Measurements from ENCODE around the gene PGBD2. TPM values are rescaled to one million over a fixed set of nuclear protein-coding genes. Genes with fewer than 3 reads are reported as not detected.

PGBD2 gene
- total and polyA plus RNA-seq, 2 of the 4 experiments (the other 2 are of a cell fraction): 4.8 to 6.8 TPM

DNA sequence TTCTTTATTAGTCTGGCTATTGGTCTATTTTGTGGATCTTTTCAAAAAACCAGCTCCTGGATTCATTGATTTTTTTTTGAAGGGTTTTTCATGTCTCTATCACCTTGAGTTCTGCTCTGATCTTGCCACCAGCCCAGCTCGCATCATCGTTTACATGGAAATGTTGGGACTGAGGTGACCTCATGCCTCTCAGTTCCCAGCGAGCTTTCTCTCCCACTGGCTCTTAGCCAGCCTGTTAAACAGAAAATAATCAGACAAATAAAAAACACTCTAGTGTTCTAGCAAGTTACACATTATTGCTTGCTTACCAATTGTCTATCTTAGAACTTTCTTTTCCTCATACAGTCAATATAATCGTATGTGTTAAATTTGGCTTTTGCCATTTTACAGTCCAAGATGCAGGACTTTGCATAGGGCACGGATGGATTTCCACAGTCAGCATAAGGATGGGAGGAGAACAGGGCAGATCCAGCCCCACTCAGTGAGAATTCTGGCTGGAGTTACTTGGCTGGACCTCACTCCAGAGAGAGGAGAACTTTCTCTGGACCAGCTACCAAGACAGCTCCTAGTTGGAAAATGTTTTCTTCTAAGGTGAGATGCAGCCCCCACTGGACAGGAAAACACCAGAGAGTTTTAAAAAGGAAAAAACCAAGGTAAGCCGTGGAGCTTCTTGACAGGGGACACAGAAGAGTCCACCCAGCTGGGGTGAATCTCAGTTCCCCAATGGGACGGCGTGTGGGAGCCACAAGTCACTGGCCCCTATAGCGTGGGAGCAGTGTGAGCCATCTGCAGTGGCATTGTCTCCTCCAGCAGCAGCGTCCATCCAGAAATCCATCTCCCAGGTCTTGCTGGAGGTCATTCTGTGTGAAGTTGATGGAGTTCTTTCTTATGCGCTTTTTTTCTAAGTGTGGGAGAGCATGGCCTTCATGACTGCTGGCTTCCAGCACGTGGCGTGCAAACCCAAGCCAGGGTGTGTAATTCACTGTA lies 17.6 kb downstream of the PGBD2 start:
- in situ Hi-C loops (cut with MboI; ENCODE audit: low sequenced_read_pairs) (no loop called here), dilution Hi-C loops (cut with HindIII; ENCODE audit: low sequenced_read_pairs, unreplicated experiment) (no loop called here)
- CTCF ChIA-PET: interaction anchor here (1.4 kb wide), 1 partner anchor 17 kb away, joined by 3 read pairs; no protein-coding TSS in a partner anchor

More for the DNA sequence above, 17.6 kb downstream of the PGBD2 start:
- Histone ChIP-seq H3K18ac (ENCODE audit: low read depth, low read length) (no peak overlapping the region), H3K36me3 (ENCODE audit: control insufficient read depth, insufficient read depth, low read length) (peaks cover 2% of the 10 kb centered on the region; the same call in 1 of the 2 replicates), H4K5ac (ENCODE audit: low read depth, low read length) (no peak overlapping the region), H3K14ac (replicated peaks; ENCODE audit: low read depth, low read length) (no peak overlapping the region), H3K9me3 (ENCODE audit: control insufficient read depth, insufficient read depth, low read length) (no peaks in the 10 kb centered on the region), H2BK20ac (ENCODE audit: low read depth, low read length) (no peak overlapping the region), H3K23ac (ENCODE audit: low read depth, low read length) (no peak overlapping the region), H4K20me1 (ENCODE audit: insufficient read depth, low read length) (no peaks in the 10 kb centered on the region), H2BK120ac (ENCODE audit: low read depth, low read length) (no peak overlapping the region), H4K8ac (ENCODE audit: low read depth in 2 of 2, low read length in 2 of 2) (no peak overlapping the region), H2BK5ac (ENCODE audit: low read depth, low read length, poor library complexity, severe bottlenecking) (no peak overlapping the region), H3K79me1 (ENCODE audit: low read depth in 1 of 2, low read length in 2 of 2) (no peaks in the 10 kb centered on the region; a peak in 2 of 4 replicates), H4K91ac (ENCODE audit: insufficient read depth, low read depth, low read length) (no peak overlapping the region), H3K56ac (ENCODE audit: extremely low read depth, insufficient read depth, low read length) (no peak overlapping the region), H2BK15ac (ENCODE audit: low read depth, low read length) (no peak overlapping the region), H3K27me3 (ENCODE audit: control insufficient read depth, insufficient read depth, low read length) (no peaks in the 10 kb centered on the region), H3K9me1 (ENCODE audit: insufficient read depth, low read length) (peaks cover 3% of the 10 kb centered on the region; the same call in 1 of the 2 replicates), H2AK9ac (replicated peaks; ENCODE audit: low read depth, low read length, poor library complexity) (no peak overlapping the region), H3K9ac (ENCODE audit: low read depth, low read length) (no peak overlapping the region), H3K4me3 (ENCODE audit: insufficient read depth, low read depth, low read length) (no peak overlapping the region), H3K27ac (ENCODE audit: insufficient read depth, low read length) (no peak overlapping the region), H3K4me2 (ENCODE audit: low read depth, low read length) (no peak overlapping the region), H3K4ac (ENCODE audit: low read depth, low read length) (no peak overlapping the region), H2AFZ (replicated peaks; ENCODE audit: low read length, poor library complexity) (no peak overlapping the region), H2AK5ac (ENCODE audit: low read depth, low read length) (no peak overlapping the region), H3K4me1 (ENCODE audit: control insufficient read depth, insufficient read depth, low read length) (peaks cover 8% of the 10 kb centered on the region)
- WGBS, 2 experiments (ENCODE audit: extremely low coverage in 2 of 2, insufficient read length in 1 of 2): 83% methylated on average over 2 of the region's 13 CpGs; no CpG with 5 or more reads in 1 of the 2 experiments
- BruUV-seq (replicated peaks): no TSS peak
- no peak for ATAC-seq (ENCODE audit: low read depth)
- intact Hi-C loops (cut with micrococcal nuclease): no loop called here
- DNase-seq: peak; percentile 50
- POLR2A ChIA-PET (ENCODE audit: unreplicated experiment): no interaction called here
- TF ChIP-seq MAZ (IDR thresholded peaks at IDR 0.05; ENCODE audit: borderline replicate concordance, low read depth, low read length) (no peak), CTCF (conservative IDR thresholded peaks at IDR 0.05; ENCODE audit: low read depth, low read length) (no peak), BHLHE40 (IDR thresholded peaks at IDR 0.05; ENCODE audit: low read depth, low read length) (no peak), CEBPB (IDR thresholded peaks at IDR 0.05; ENCODE audit: low read depth, low read length) (no peak), ELK1 (IDR thresholded peaks at IDR 0.05; ENCODE audit: borderline replicate concordance, low read depth, low read length) (no peak), MAFK (IDR thresholded peaks at IDR 0.05; ENCODE audit: low read depth, low read length) (no peak), RAD21 (IDR thresholded peaks at IDR 0.05; ENCODE audit: low read length) (no peak), MXI1 (IDR thresholded peaks at IDR 0.05; ENCODE audit: borderline replicate concordance, low read depth, low read length) (no peak), CHD1 (IDR thresholded peaks at IDR 0.05; ENCODE audit: low read depth, low read length) (no peak), NFE2L2 (IDR thresholded peaks at IDR 0.05; ENCODE audit: low read depth, low read length) (no peak), SMC3 (IDR thresholded peaks at IDR 0.05; ENCODE audit: low read depth, low read length) (no peak)
- TF ChIP-seq, protein P1, sequence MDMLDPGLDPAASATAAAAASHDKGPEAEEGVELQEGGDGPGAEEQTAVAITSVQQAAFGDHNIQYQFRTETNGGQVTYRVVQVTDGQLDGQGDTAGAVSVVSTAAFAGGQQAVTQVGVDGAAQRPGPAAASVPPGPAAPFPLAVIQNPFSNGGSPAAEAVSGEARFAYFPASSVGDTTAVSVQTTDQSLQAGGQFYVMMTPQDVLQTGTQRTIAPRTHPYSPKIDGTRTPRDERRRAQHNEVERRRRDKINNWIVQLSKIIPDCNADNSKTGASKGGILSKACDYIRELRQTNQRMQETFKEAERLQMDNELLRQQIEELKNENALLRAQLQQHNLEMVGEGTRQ (IDR thresholded peaks at IDR 0.05; ENCODE audit: low read depth, low read length): no peak

Measured in IMR-90 (cell line).